Activated CD8-positive, alpha-beta memory T cell treated with anti-CD3 and anti-CD28 coated beads, Interleukin-2, amount 50 U/mL, for 48 hours (primary cell): ENCODE data around the gene EMILIN1.
"Not testable (repeated sequence)": the region's sequence is repeated elsewhere in the genome, so short reads cannot be mapped to it uniquely, and the experiment has no call there.

Source experiments
- DNase-seq: peaks from one replicate; pipeline ENCODE4 v3.0.0-alpha.2; 2020

Gene EMILIN1

DNA sequence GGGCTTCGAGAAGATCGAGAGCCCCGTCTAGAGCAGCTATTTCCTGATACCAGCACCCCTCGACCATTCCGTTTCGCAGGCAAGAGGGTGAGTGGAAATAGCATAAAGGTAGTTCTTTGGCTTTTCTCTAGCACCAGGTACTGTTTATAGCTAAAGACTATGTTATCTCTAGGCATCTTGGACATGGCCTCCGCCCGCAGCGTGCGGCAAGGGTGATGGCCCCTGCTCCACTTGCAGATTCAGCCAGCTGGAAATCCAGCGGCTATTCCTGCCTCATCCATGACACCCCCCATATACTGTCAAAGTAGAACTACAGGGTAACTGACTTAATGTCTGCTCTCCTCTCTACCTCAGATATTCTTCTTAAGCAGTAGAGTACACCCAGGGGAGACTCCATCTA is 23.7 kb upstream of the EMILIN1 start:
- DNase-seq: no peak

DNA sequence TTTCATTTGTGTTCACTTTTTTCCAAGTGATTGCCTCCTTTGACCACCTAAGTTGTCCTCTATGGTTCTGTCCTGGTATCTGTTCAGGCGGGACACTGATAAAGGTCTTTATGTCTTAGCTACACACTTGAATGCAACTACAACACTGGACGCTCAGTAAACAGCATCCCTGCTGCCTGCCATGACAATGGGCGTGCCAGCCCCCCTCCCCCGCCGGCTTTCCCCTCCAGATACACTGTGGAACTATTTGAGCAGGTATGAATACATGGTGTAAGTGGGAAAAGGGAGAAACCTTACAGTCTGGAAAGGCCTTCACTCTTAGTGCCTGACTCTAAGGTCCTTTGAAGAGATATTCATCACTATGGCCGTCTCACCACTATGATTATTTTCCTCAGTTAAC is 21.2 kb upstream of the EMILIN1 start:
- DNase-seq: no peak

DNA sequence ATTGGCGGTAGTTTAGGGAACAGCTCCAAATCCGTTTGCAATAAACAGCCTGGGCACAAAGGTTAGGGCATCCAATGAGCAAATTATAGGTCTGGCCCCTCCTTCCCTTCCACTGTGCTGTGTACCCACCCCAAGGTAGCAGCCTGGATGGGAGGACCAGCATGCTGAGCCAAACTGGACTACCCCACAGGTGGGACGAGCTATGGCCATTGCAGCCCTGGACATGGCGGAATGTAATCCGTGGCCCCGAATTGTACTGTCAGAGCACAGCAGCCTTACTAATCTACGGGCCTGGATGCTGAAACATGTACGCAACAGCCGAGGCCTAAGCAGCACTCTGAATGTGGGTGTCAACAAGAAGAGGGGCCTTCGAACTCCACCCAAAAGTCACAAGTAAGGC is 20.2 kb upstream of the EMILIN1 start:
- no peak for DNase-seq

DNA sequence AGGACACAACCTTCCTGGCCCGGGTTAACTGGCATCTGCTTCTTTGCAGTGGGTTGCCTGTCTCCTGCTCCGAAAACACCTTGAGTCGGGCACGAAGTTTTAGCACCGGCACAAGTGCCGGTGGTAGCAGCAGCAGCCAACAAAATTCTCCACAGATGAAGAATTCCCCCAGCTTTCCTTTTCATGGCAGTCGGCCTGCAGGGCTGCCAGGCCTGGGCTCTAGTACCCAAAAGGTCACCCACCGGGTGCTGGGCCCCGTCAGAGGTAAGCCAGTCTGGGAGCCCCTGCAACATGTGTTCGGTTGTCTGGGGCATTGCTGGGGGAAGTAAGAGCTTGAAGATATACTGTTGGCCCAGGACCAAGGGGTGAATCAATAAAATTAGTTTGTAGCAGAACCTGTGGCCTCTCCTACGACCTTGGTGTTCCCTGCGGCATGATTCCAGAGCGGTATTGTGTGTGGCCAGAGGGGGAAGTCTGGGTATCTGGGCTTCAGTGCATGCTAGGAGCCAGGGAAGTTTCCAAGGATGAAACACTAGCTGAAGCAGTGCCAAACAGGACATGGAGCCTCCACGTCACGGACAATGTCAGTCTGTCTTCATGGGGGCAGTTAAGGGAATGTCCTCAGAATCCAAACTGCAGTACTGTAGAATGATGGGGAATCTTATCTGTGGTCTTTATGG is 19.1 kb upstream of the EMILIN1 start:
- DNase-seq: no peak

DNA sequence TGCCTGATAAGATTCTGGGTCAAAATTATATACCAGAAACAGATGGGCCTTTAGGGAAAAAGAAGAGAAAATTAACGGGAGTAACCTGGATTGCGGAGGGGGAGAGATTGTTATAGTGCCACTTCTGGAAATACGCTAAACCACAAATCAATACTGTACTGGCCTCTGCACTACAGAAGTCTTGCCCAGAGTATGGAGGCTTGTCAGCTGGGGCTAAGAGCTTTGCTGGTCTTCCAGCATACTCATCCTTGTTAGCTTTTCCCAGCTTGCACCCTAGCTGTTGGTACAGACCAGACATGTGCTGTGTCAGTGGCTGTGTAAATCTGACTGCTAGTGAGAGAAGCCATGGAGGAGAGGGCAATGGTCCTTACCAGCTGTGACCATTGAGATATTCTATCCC is 18.1 kb upstream of the EMILIN1 start:
- no peak for DNase-seq

DNA sequence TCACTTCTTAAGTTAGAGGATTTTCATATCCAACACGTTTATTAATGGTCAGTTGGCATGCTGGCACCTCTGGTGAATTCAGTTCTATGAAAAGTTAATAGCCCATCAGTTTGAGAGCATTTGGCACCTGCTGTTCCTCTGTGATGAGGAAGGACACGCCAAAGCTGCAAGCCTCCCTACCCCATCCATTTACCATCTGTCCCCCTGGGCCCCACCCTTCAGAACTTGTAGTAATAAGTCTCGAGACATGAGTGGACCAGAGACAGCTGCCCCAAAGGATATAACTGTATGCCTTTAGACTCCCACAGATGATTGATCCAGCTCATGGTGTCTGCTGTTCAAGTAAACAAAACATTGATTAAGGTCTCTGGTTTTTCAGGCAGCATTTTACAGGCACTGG is 13.3 kb upstream of the EMILIN1 start:
- DNase-seq: no peak

DNA sequence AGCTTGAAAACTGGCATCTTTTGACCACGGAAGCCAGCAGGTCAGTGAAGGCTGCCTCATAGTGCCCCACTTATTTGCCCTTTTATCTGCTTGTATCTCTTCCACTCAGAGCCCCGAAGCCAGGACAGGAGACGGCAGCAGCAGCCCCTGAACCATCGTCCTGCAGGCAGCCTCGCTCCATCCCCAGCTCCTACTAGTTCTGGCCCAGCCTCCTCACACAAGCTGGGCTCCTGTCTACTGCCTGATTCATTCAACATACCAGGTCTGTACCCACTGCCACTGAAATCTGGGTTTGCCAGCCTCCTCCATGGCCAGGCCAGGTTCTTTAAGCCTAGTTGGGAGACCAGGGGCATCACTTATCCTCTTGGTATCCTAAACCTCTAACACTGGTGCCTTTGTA is 11.0 kb upstream of the EMILIN1 start:
- no peak for DNase-seq

DNA sequence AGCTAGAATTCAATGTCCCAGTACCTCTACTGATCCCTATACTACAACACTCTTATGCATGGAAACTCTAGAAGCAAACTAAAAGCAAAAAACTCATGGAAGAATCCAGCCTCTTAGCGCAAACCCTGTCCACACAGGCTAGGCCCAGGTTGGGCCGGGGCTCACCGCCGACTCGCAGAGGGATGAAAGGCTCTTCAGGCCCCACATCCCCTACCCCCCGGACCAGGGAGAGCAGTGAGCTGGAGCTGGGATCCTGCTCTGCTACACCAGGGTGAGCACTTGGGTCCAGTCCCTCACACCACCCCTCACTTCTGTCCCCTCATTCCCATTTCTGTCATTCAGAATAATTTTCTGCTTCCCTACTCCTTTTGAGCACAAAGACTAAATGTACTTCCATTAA is 9.0 kb upstream of the EMILIN1 start:
- no peak for DNase-seq

DNA sequence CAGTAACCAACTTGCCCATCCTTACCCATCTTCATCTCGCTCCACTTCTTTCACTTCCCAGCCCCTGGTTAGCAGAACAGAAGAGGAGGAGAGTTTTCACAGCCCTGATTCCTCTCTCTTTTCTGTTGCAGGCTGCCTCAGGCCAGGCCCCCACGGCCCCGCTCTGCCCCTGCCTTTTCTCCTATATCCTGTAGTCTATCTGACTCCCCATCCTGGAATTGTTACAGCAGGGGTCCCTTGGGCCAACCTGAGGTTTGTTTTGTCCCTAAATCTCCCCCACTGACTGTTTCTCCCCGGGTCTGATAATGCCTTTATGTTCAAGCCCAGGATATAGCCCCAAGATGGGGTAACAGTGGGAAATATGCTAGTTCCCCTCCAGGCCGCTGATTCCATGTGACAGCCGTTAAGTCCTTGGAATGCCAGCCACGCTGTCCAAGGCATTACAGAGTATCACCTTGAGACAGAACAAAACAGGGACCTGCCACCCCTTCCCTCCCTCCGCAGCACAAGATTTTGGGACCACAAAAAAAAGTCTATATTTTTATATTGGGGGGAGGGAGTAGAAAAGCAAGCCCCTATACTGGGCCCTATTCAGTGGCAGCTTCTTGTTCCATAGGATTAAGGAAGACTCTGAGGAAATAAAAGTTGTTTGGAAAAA is 8.3 kb upstream of the EMILIN1 start:
- no peak for DNase-seq

DNA sequence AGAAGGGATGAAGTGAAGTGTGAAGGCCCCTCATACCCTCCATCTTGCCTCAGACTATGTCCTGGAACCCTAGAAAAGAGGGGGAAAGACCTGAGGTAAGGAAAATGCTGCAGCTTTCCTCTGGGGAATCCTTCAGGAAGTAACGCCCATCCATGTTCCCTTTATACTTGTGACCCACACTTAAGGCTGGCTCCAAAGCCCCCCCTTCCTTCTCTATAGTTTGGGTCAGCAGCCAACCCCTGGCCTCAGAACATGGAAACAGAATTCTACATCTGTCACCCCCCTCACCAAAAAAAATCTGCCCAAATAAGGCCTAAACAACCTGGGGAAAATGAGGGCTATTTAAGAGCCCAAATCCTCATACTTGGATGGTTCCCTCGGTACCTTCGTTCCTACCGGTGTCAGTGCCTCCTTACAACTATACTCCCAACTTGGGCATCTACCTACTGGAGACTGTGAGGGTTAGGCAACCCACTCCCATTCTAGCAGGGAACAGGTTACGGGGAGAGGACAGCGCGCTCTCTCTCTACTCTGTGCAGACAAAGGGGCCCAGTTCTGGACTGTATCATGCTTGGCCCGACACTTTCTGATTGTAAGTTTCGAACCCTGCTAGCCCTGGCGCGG is 7.7 kb upstream of the EMILIN1 start:
- DNase-seq: no peak

DNA sequence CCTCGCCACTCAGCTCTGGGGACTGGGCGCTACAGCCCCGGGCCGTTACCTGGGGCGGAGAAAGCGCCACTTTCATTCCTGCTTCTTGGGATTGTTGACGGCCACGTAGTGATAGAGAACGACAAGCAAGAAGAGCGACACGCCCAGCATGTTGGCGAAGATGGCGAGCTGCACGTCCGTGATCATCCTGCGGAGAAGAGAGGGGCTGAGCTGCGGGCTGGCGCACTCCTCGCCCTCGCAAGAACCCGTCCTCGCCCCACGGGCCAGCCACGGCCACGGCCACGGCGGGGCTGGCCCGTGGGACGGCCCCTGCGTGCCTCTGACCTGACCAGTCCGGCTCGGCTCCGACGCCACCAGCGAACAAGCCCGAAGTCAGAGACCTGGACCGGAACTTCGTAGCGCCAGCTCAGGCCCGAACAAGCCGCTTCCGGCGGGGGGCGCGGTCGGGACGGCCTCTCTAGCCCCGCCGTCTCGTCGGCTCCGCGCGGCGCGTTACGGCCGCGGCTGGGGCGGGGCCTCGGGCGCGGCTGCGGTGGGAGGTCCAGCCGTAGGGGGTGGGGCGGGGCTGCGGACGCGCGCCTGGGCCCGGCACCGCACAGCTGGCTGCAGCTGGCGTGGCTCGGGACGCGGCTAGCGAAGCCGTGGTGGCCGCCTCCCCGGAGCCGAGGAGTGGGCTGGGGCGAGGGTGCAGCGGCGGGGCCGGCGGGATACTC is 7.0 kb upstream of the EMILIN1 start, which contains the start of gene OST4:
Gene OST4, minus strand, starts transcription at position 378 of the 713 bp plus-strand sequence.
- peak; percentile 94 for DNase-seq

DNA sequence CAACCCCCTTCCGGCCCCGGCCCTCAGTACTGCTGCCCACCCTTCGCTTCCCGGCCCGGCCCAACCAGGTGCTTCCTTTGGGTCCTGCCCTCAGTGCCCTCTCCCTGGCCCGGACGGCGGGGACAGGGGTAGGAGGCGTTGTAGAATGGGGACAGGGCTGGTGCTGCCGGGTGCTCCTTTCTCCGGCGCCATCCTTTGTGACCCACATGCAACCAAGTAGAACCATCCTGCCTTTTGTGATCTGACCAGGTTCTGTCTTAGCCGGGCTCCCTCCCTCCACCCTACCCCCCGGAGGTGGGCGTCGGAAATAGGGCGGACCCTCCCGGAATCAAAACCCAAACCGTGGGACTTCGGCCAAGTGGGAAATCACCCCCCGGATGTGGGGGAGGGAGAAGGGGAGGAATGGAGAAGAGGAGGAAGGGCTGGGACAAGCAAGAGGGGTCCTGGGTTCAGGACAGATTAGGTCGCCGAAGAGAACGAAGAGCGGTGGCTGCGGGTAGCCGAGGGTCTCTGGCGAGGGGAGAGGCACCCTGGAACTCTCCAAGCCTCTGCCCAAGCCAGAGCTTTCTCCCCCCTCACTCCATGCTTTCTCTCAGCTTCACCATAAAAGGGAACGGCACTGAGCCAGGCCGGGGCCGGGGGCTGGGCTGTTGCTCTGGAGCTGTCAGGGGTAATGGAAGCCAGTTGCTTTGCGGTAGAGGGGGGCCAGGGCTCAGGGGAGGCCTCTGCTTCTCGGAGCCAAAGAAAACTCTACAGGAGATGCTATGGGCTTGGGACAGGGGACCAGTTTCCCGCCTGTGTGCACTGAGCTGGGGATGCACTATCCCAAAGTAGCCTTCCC is 6.2 kb upstream of the EMILIN1 start:
- DNase-seq: no peak

DNA sequence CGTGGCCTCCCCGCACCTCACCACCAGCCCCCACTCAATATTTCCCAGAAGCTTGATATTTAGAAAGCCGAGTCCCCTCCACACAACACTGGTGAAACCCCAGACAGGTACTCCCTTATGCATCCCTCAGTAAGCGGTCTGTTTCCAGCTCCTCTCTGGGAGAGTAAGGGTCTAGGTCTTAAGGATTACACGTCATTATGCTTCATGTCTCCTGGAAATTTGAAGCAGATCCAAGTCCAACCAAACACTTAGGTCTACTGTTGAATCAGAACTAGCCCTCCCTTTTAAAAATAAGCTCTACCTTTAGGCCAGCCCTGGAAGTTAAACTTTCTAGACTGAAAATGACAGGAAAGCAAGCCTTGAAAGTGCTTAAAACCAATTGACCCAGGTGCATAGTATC is 5.5 kb upstream of the EMILIN1 start:
- no peak for DNase-seq

DNA sequence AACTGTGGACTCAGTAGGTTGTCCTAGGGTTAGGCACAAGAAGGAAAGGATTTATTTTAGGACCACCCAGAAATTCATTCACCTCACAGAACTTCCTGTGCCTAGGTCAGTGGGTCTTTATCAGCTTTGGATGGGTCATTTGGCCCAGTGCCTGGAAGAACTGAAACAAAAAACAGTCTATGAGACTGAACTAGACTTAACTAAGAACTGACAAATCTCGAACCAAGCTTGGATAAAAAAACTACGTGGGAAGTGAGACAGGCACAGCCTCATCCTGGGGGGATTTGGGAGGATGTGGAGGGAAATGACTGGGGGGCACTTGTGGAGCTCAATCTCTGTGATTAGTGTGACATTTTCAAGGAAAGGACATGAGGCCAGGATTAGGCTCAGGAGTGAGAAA is 4.6 kb upstream of the EMILIN1 start:
- no peak for DNase-seq

DNA sequence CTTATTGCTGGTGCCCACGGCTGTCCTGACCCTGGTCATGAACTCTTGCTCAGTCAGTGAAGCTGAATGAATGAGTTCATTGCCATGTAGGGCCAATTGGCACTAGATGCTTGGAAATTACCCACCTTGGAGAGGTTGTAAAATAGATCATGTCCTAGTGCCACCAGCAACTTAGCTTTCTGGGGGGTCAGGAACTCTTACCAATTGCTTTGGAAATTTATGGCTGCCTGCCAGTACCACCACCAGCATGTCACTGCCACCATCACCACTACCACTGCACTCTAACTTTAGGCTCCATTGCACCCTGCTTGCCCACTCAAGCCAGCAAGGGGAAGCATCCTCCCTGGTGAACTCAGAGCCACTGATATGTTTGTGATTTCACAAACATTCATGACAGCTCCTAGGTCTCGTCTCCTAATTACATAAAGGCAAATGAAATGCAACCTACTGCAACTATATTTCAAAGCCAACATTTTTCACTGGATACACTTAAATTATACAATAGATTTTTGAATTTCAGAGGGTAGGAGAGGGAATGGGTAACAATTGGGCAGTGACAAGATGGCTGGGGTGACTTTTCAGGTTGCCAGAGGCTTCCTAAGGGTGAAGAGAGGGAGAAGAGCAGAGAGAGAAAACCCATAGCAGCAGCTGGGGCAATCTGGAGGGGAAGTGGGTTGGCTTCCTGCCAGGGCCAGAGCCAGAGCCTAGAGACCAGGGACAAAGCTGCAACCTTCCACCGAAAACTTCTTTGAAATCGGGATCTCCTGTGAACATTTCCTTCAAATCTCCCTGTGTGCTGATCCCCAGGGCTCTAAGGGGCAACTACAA is 3.5 kb upstream of the EMILIN1 start:
- no peak for DNase-seq

DNA sequence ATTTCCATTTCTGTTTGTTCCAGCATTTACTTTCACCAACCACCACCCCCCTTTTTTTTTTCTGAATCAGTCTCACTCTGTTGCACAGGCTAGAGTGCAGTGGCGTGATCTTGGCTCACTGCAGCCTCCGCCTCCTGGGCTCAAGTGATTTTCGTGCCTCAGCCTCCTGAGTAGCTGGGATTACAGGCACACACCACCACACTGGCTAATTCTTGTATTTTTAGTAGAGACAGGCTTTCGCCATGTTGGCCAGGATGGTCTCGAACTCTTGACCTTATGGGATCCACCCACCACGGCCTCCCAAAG is 2.9 kb upstream of the EMILIN1 start:
- DNase-seq: not testable (repeated sequence)

DNA sequence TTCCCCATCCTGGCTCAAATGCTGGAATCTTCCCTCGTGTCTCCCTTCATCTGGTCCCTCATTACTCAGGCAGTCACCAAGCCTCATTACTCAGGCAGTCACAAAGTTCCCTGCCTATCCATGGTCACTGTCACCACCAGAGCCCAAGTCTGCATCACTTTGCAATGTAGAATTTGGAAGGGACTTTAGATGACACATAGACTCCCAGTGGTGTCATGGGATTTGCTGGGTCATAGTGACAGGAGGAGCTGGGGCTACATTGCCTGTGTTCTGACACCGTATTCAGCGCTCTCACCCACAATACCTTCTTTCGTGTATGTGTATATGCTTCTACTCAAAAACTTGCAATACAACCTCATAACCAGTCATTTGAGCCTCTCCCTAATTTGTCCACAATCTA is 2.1 kb upstream of the EMILIN1 start:
- DNase-seq: no peak

DNA sequence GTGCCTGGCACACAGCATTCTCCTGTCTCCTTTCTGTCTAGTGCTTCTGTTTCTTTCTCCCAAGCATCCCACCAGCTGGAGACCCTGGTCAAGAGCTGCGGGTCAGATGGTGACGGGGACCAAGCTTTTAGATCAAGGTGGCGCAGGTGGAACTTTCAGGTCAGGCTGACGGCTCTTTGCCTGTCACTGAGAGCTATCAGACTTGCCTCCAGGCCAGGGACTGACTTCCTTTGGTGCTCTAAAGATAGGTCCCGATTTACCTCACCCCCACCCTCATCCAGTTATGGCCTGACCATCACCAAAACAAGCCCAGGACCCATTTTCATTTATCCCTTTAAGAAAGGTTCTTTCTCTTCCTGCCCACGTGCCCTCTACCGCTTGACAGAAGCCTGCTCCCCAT is 1.2 kb upstream of the EMILIN1 start:
- DNase-seq: no peak

DNA sequence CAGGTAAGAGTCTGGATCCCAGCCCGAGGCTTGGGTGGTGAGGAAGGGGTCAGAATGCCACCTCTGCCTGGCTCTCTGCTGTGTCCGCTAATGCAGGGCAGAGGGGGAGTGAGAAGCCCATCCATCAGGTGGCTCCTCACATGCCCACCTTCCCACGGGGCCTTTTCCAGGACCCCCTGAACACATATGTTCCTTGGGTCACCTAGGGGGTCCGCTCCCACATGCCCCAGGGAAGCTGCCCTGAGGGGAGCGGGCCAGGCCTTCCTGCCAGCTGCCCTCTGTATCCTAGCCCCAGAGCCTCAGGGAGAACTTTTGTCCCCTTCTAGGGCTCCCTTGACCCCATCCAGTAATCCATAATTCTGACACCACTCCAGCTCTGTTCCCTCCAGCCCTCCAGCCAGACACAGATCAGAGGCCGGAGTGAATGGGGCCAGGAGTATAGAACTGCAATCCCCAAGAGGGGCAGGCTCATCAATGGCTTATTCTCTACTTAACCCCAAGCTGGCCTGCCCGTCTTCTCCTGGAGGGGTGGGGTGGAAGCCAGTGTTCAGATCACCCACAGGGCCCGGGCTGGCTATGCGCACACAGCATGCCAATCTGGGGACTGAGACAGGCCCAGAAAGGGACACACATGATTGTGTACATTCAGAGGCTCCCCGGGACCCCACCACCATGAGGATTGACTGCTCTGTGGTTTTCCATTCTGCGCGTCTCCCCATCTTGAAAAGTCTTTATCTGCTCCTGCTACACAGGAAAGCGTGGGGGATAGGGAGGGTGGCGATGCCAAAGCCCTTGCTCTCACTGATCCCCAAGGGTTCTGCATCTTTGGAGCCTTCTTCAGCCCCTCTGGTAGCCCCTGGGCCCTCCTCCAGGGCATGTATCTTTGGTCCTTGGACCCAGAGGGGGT is 1.1 kb downstream of the EMILIN1 start:
- DNase-seq: no peak

DNA sequence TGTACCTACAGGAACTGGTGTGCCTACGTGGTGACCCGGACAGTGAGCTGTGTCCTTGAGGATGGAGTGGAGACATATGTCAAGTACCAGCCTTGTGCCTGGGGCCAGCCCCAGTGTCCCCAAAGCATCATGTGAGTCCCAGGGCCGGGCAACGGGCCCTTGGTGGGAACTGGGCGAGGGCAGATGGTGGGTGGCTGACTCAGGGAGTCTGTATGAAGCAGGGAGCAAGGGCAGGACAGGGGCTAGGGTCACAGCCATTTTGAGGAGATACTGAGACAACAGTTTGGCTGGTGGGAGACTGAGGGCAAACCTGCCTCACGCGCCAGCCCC is 1.7 kb downstream of the EMILIN1 start:
- no peak for DNase-seq

DNA sequence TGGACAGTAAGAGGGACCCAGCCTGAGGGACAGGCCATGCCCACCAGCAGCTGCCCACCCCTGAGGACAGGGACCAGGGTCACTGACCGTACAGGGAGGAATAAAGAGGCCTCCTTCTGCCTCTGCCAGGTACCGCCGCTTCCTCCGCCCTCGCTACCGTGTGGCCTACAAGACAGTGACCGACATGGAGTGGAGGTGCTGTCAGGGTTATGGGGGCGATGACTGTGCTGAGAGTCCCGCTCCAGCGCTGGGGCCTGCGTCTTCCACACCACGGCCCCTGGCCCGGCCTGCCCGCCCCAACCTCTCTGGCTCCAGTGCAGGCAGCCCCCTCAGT is 2.2 kb downstream of the EMILIN1 start:
- DNase-seq: no peak
